SK-N-SH (cell line): ENCODE measurements around the gene ZSCAN21. TPM values are rescaled to one million over a fixed set of nuclear protein-coding genes. Genes with fewer than 3 reads are reported as not detected.

Experiments used
- CTCF ChIA-PET: fragments of 300-600, 350-600 bp; formaldehyde crosslinking; extraction: SDS; loops from one replicate; lab custom pipeline; 2021; lab: Yijun Ruan, JAX
- POLR2A ChIA-PET: fragments of 350-600 bp; sonication (Branson Sonifier 250); formaldehyde crosslinking; extraction: SDS; loops from one replicate; lab custom pipeline; 2020; ENCODE audit warnings: antibody characterized with exemption, inconsistent platforms; lab: Yijun Ruan, JAX
- DNase-seq: peaks from one replicate; pipeline ENCODE4 v3.0.0; 2012
- H2AFZ ChIP-seq: fragments of 200-600 bp; sonication (generic); 2 replicates; pipeline ENCODE4 v1.8.1; 2016; ENCODE audit warnings: antibody characterized with exemption, mild to moderate bottlenecking, low read depth
- H3F3A ChIP-seq: fragments of 200-600 bp; sonication (generic); replicated peaks from 2 replicates; pipeline ENCODE3; 2016; ENCODE audit warnings: antibody characterized with exemption, mild to moderate bottlenecking; ENCODE audit not compliant: insufficient read depth
- H3K27ac ChIP-seq, 2 experiments: fragments of 200-500 bp in 1 of 2; fragments of 200-600 bp in 1 of 2; sonication (Bioruptor generic) in 1 of 2; sonication (generic), shearing (Covaris generic) in 1 of 2; 2 replicates each; pipeline versions ENCODE4 v1.5.1 to v1.6.1; 2014 to 2016; ENCODE audit warnings: low read depth in 2 of 2, inconsistent platforms in 1 of 2, low read length in 1 of 2, mild to moderate bottlenecking in 1 of 2, mixed read lengths in 1 of 2
- H3K27me3 ChIP-seq: fragments of 200-600 bp; sonication (generic), shearing (Covaris generic); 2 replicates; pipeline ENCODE4 v1.6.1; 2016; ENCODE audit warnings: mixed run types; ENCODE audit not compliant: insufficient read depth
- H3K36me3 ChIP-seq, 2 experiments: fragments of 200-500 bp in 1 of 2; fragments of 200-600 bp in 1 of 2; sonication (Bioruptor generic) in 1 of 2; sonication (generic) in 1 of 2; replicated peaks in 1 of 2; 2 replicates each; pipeline versions ENCODE3 to v1.5.1; 2014 to 2016; ENCODE audit warnings: low read length in 1 of 2, mild to moderate bottlenecking in 1 of 2; ENCODE audit not compliant: insufficient read depth in 2 of 2, control insufficient read depth in 1 of 2
- H3K4me1 ChIP-seq, 2 experiments: fragments of 200-500 bp in 1 of 2; fragments of 200-600 bp in 1 of 2; sonication (Bioruptor generic) in 1 of 2; sonication (generic), shearing (Covaris generic) in 1 of 2; 2 replicates each; pipeline versions ENCODE4 v1.5.1 to v1.6.1; 2014 to 2016; ENCODE audit warnings: low read depth in 1 of 2, low read length in 1 of 2, mixed run types in 1 of 2; ENCODE audit not compliant: insufficient read depth in 2 of 2, control insufficient read depth in 1 of 2
- H3K4me2 ChIP-seq: fragments of 200-600 bp; sonication (generic), shearing (Covaris generic); 2 replicates; pipeline ENCODE4 v1.6.1; 2017; ENCODE audit warnings: mixed run types
- H3K4me3 ChIP-seq, 2 experiments: fragments of 200-500 bp in 1 of 2; fragments of 200-600 bp in 1 of 2; sonication (Bioruptor generic) in 1 of 2; sonication (generic), shearing (Covaris generic) in 1 of 2; 2 replicates each; pipeline versions ENCODE4 v1.5.1 to v1.8.1; 2014 to 2016; ENCODE audit warnings: low read depth in 2 of 2, inconsistent platforms in 1 of 2, low read length in 1 of 2, mild to moderate bottlenecking in 1 of 2, mixed read lengths in 1 of 2, moderate library complexity in 1 of 2
- H3K79me2 ChIP-seq: fragments of 200-600 bp; sonication (generic); 2 replicates; pipeline ENCODE4 v1.8.1; 2017; ENCODE audit warnings: mild to moderate bottlenecking; ENCODE audit not compliant: insufficient read depth
- H3K9ac ChIP-seq: fragments of 200-600 bp; sonication (generic); 2 replicates; pipeline ENCODE4 v1.6.1; 2017; ENCODE audit warnings: mixed run types
- H3K9me2 ChIP-seq: fragments of 200-600 bp; sonication (generic); 2 replicates; pipeline ENCODE4 v1.6.1; 2017; ENCODE audit warnings: mixed run types
- H3K9me3 ChIP-seq: fragments of 200-600 bp; sonication (generic); 2 replicates; pipeline ENCODE4 v1.6.1; 2017; ENCODE audit warnings: mixed run types, mild to moderate bottlenecking, moderate library complexity
- H4K20me1 ChIP-seq: fragments of 200-600 bp; sonication (generic); 2 replicates; pipeline ENCODE4 v1.6.1; 2017; ENCODE audit warnings: mild to moderate bottlenecking, mixed run types; ENCODE audit not compliant: insufficient read depth
- CHD2 ChIP-seq: fragments of 150-350 bp; IDR thresholded peaks from 2 replicates; pipeline ENCODE4 v1.6.1; 2018; ENCODE audit warnings: low read length; ENCODE audit not compliant: partially characterized antibody
- CTCF ChIP-seq: fragments of 200-600 bp; sonication (generic); IDR thresholded peaks from 2 replicates; pipeline ENCODE4 v1.6.1; 2017; ENCODE audit warnings: antibody characterized with exemption, mild to moderate bottlenecking, moderate library complexity
- ELF1 ChIP-seq: IDR thresholded peaks from 2 replicates; pipeline ENCODE4 v1.4.0; 2012
- EZH2phosphoT487 ChIP-seq: fragments of 200-600 bp; sonication (generic); IDR thresholded peaks from 2 replicates; pipeline ENCODE4 v1.6.1; 2017; ENCODE audit warnings: low read depth, mixed run types, mild to moderate bottlenecking, antibody characterized with exemption, moderate library complexity, borderline replicate concordance
- FOSL2 ChIP-seq: IDR thresholded peaks from 2 replicates; pipeline ENCODE4 v1.4.0; 2012; ENCODE audit warnings: low read depth, mild to moderate bottlenecking, moderate library complexity, borderline replicate concordance
- GABPA ChIP-seq: IDR thresholded peaks from 2 replicates; pipeline ENCODE4 v1.4.0; 2012; ENCODE audit warnings: low read depth, mild to moderate bottlenecking
- IRF3 ChIP-seq: fragments of 150-350 bp; IDR thresholded peaks from 2 replicates; pipeline ENCODE4 v1.6.1; 2016; ENCODE audit warnings: mild to moderate bottlenecking, low read depth, low read length
- MXI1 ChIP-seq: IDR thresholded peaks from 2 replicates; pipeline ENCODE4 v1.6.1; 2012; ENCODE audit warnings: mild to moderate bottlenecking, low read depth, low read length, improper control_type of control experiment
- NFIC ChIP-seq: IDR thresholded peaks from 2 replicates; pipeline ENCODE4 v1.4.0; 2012; ENCODE audit warnings: borderline replicate concordance
- NRF1 ChIP-seq: IDR thresholded peaks from 2 replicates; pipeline ENCODE4 v1.6.1; 2012; ENCODE audit warnings: low read depth, mild to moderate bottlenecking, low read length
- PBX3 ChIP-seq: IDR thresholded peaks from 2 replicates; pipeline ENCODE4; 2012
- POLR2AphosphoS5 ChIP-seq: IDR thresholded peaks from 2 replicates; pipeline ENCODE4 v1.6.1; 2012; ENCODE audit warnings: low read depth, low read length
- RAD21 ChIP-seq: IDR thresholded peaks from 2 replicates; pipeline ENCODE4 v1.6.1; 2012; ENCODE audit warnings: mild to moderate bottlenecking, low read length
- RCOR1 ChIP-seq: fragments of 150-350 bp; IDR thresholded peaks from 2 replicates; pipeline ENCODE4 v1.6.1; 2017; ENCODE audit warnings: antibody characterized with exemption, low read length
- RFX5 ChIP-seq: IDR thresholded peaks from 2 replicates; pipeline ENCODE4 v1.6.1; 2012; ENCODE audit warnings: mild to moderate bottlenecking, improper control_type of control experiment, low read length
- SIN3A ChIP-seq: IDR thresholded peaks from 2 replicates; pipeline ENCODE4 v1.6.1; 2012; ENCODE audit warnings: low read depth, mild to moderate bottlenecking, low read length, moderate library complexity, borderline replicate concordance
- SMC3 ChIP-seq: IDR thresholded peaks from 2 replicates; pipeline ENCODE4 v1.6.1; 2012; ENCODE audit warnings: low read depth, low read length, improper control_type of control experiment
- TAF1 ChIP-seq: IDR thresholded peaks from 2 replicates; pipeline ENCODE4 v1.6.1; 2012; ENCODE audit warnings: low read depth, mild to moderate bottlenecking, low read length, moderate library complexity, borderline replicate concordance
- TEAD4 ChIP-seq: IDR thresholded peaks from 2 replicates; pipeline ENCODE4 v1.4.0; 2012; ENCODE audit warnings: mild to moderate bottlenecking, borderline replicate concordance; ENCODE audit not compliant: insufficient read depth
- USF1 ChIP-seq: IDR thresholded peaks from 2 replicates; pipeline ENCODE4 v1.4.0; 2012; ENCODE audit warnings: low read depth, borderline replicate concordance
- WGBS: methylation state at CpG from one replicate; pipeline ENCODE4 v1.1.6; 2017; ENCODE audit warnings: low lambda C conversion rate; 5-methylcytosine and 5-hydroxymethylcytosine counted together
- polyA plus RNA-seq, 3 experiments: library from polyadenylated mRNA; depleted of rRNA; stranded (reverse); fragments of >200 nt; gene quantifications; 2 replicates each; pipeline ENCODE4 v1.2.3, GENCODE V29; 2012
- TF ChIP-seq, protein P1 (sequence below): IDR thresholded peaks from 2 replicates; pipeline ENCODE4 v1.4.0; 2012; ENCODE audit warnings: low read depth, borderline replicate concordance

ZSCAN21 gene
- polyA plus RNA-seq, 1 of the 3 experiments (the other 2 are of a cell fraction) = 17.5 TPM

DNA sequence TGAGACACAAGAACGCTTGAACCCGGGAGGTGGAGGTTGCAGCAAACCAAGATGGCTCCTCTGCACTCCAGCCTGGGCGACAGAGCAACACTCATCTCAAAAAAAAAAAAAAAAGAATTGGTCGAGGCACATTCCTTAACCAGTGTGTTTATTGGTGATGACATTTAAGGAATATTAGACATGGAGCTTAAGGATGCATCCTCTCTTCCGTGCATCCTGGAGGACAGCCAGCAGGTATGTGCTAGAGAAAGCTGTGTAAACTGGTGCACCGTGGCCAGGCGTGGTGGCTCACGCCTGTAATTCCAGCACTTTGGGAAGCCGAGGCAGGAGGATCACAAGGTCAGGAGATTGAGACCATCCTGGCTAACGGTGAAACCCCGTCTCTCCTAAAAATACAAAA is 22.4 kb upstream of the ZSCAN21 start:
- Histone ChIP-seq H3K79me2 (peaks cover 40% of the 10 kb centered on the region), H3K4me1 (no peaks in the 10 kb centered on the region), H3F3A (peaks cover 7% of the 10 kb centered on the region), H3K9ac (no peak overlapping the region), H4K20me1 (peaks cover 11% of the 10 kb centered on the region), H3K4me2 (no peak overlapping the region), H2AFZ (no peak overlapping the region), H3K27ac (no peak overlapping the region), H3K9me3 (no peaks in the 10 kb centered on the region), H3K4me3 (no peak overlapping the region), H3K27me3 (no peaks in the 10 kb centered on the region), H3K36me3 (peaks cover 58 to 68% of the 10 kb centered on the region in 2 experiments), H3K9me2 (no peaks in the 10 kb centered on the region)
- CTCF ChIA-PET = interaction anchor here (0.6 to 1.3 kb wide), 3 partner anchors 25 to 33 kb away, joined by 3 to 4 read pairs (median 3); no protein-coding TSS in a partner anchor
- TF ChIP-seq SIN3A (no peak), RFX5 (no peak), FOSL2 (no peak), MXI1 (no peak), NFIC (no peak), TEAD4 (no peak), PBX3 (no peak), ELF1 (no peak), SMC3 (no peak), USF1 (no peak)
- WGBS = 95% methylated on average over 11 of the region's 11 CpGs
- POLR2A ChIA-PET = interaction anchor here (0.6 kb wide), 1 partner anchor 30 kb away, joined by 3 read pairs; no protein-coding TSS in a partner anchor
- no peak for DNase-seq

GRCh38 chr7:100029596-100029995 is 20.0 kb upstream of the ZSCAN21 start:
- Histone ChIP-seq H3K27ac (no peak overlapping the region), H3K9me3 (no peaks in the 10 kb centered on the region), H3K36me3 (peaks cover 55 to 60% of the 10 kb centered on the region in 2 experiments), H3K4me2 (no peak overlapping the region), H3K9me2 (no peaks in the 10 kb centered on the region), H3K4me3 (no peak overlapping the region), H3F3A (peaks cover 19% of the 10 kb centered on the region), H4K20me1 (no peaks in the 10 kb centered on the region), H2AFZ (no peak overlapping the region), H3K79me2 (peaks cover 16% of the 10 kb centered on the region), H3K9ac (no peak overlapping the region), H3K27me3 (no peaks in the 10 kb centered on the region), H3K4me1 (no peaks in the 10 kb centered on the region)
- 92% methylated on average over 5 of the region's 5 CpGs for WGBS
- no peak for DNase-seq
- ChIA-PET POLR2A (interaction anchor here (0.7 to 1.2 kb wide), 2 partner anchors 10 to 13 kb away, joined by 4 read pairs; no protein-coding TSS in a partner anchor), CTCF (interaction anchor here (0.7 to 1.6 kb wide), 6 partner anchors 10 to 116 kb away, joined by 3 to 5 read pairs (median 4); partner anchors contain the start of gene ZSCAN21)
- TF ChIP-seq, protein P1, sequence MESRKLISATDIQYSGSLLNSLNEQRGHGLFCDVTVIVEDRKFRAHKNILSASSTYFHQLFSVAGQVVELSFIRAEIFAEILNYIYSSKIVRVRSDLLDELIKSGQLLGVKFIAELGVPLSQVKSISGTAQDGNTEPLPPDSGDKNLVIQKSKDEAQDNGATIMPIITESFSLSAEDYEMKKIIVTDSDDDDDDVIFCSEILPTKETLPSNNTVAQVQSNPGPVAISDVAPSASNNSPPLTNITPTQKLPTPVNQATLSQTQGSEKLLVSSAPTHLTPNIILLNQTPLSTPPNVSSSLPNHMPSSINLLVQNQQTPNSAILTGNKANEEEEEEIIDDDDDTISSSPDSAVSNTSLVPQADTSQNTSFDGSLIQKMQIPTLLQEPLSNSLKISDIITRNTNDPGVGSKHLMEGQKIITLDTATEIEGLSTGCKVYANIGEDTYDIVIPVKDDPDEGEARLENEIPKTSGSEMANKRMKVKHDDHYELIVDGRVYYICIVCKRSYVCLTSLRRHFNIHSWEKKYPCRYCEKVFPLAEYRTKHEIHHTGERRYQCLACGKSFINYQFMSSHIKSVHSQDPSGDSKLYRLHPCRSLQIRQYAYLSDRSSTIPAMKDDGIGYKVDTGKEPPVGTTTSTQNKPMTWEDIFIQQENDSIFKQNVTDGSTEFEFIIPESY = no peak
- TF ChIP-seq POLR2AphosphoS5 = no peak
- TF ChIP-seq EZH2phosphoT487 = no peak
- no peak for TF ChIP-seq CTCF
- no peak for TF ChIP-seq NRF1
- no peak for TF ChIP-seq CHD2
- no peak for TF ChIP-seq SMC3
- no peak for TF ChIP-seq RAD21
- TF ChIP-seq GABPA = no peak
- TF ChIP-seq RCOR1 = no peak
- TF ChIP-seq IRF3 = no peak
- TF ChIP-seq TAF1 = no peak
